HCT116 (cell line): ENCODE data around the gene MPIG6B. TPM values are rescaled to one million over a fixed set of nuclear protein-coding genes. Genes with fewer than 3 reads are reported as not detected.
A peak's percentile ranks its signal among the peaks of the same experiment; 100 is the strongest.

ENCODE experiments used
- ATAC-seq: fragments of 200-7000 bp; cut with Tn5 transposase; 2 replicates; pipeline ENCODE4 v1.9.1; 2020; ENCODE audit warnings: mild to moderate bottlenecking, moderate library complexity
- BruUV-seq: library from RNA; stranded (reverse); fragments of 400-500 nt; replicated peaks from 2 replicates; lab custom pipeline; 2021; lab: Mats Ljungman, UMichigan
- CTCF ChIA-PET: fragments of 300-600 bp; sonication (Branson Sonifier 250); formaldehyde crosslinking; loops from one replicate; lab custom pipeline; 2021; ENCODE audit warnings: antibody characterized with exemption; lab: Charles Lee
- POLR2A ChIA-PET: fragments of 300-600, 350-600 bp; sonication (Branson Sonifier 250); formaldehyde crosslinking; loops from one replicate; lab custom pipeline; 2021; ENCODE audit warnings: antibody characterized with exemption; lab: Charles Lee
- RAD21 ChIA-PET, 2 experiments: fragments of 300-600 bp; sonication (Branson Sonifier 250); formaldehyde crosslinking; loops; one replicate each; lab custom pipeline; 2023; ENCODE audit warnings: low total read pairs in 2 of 2; ENCODE audit not compliant: uncharacterized antibody in 2 of 2, unreplicated experiment in 2 of 2, low non-redundant PET in 1 of 2; lab: Charles Lee
- DNase-seq: peaks from one replicate; pipeline ENCODE4 v3.0.0-alpha.2; 2010; ENCODE audit warnings: low read depth, low spot score
- H2AFZ ChIP-seq: fragments of 200-600 bp; shearing (Covaris generic), sonication (generic); 2 replicates; pipeline ENCODE4 v1.6.1; 2017; ENCODE audit warnings: low read depth, mixed run types, mixed read lengths, antibody characterized with exemption, low read length; ENCODE audit not compliant: poor library complexity, severe bottlenecking
- H3K27ac ChIP-seq: 2 replicates; pipeline ENCODE4 v1.5.1; 2012; ENCODE audit warnings: low read depth, low read length
- H3K27me3 ChIP-seq: fragments of 200-600 bp; sonication (generic); 2 replicates; pipeline ENCODE4 v1.6.1; 2016; ENCODE audit warnings: mixed run types, low read length, mixed read lengths; ENCODE audit not compliant: insufficient read depth
- H3K36me3 ChIP-seq, 2 experiments: fragments of 200-500 bp in 1 of 2; fragments of 200-600 bp in 1 of 2; sonication (Bioruptor generic) in 1 of 2; sonication (generic) in 1 of 2; 2 replicates each; pipeline versions ENCODE4 v1.5.1 to v1.6.1; 2014 to 2016; ENCODE audit warnings: low read length in 2 of 2, inconsistent platforms in 1 of 2, mixed read lengths in 1 of 2, mixed run types in 1 of 2; ENCODE audit not compliant: insufficient read depth in 2 of 2, control insufficient read depth in 1 of 2
- H3K4me1 ChIP-seq, 2 experiments: fragments of 200-600 bp in 1 of 2; sonication (generic) in 1 of 2; 2 replicates each; pipeline versions ENCODE4 v1.5.1 to v1.6.1; 2012 to 2017; ENCODE audit warnings: low read length in 2 of 2, inconsistent platforms in 1 of 2, mild to moderate bottlenecking in 1 of 2, mixed read lengths in 1 of 2, mixed run types in 1 of 2, moderate library complexity in 1 of 2; ENCODE audit not compliant: insufficient read depth in 2 of 2, control insufficient read depth in 1 of 2
- H3K4me2 ChIP-seq: fragments of 200-600 bp; sonication (generic); 2 replicates; pipeline ENCODE4 v1.6.1; 2017; ENCODE audit warnings: mixed run types, low read length, mixed read lengths
- H3K4me3 ChIP-seq, 2 experiments: fragments of 200-600 bp in 1 of 2; sonication (generic) in 1 of 2; replicated peaks in 1 of 2; 2 replicates each; pipeline ENCODE4 v1.5.1; 2011 to 2016; ENCODE audit warnings: low read length in 2 of 2, control low read depth in 1 of 2, low read depth in 1 of 2, mild to moderate bottlenecking in 1 of 2, mixed read lengths in 1 of 2, mixed run types in 1 of 2
- H3K79me2 ChIP-seq: fragments of 200-600 bp; sonication (generic); 2 replicates; pipeline ENCODE4 v1.6.1; 2017; ENCODE audit warnings: mild to moderate bottlenecking, mixed run types, low read length, moderate library complexity, mixed read lengths; ENCODE audit not compliant: insufficient read depth
- H3K9ac ChIP-seq: fragments of 200-600 bp; sonication (generic); 2 replicates; pipeline ENCODE4 v1.6.1; 2016; ENCODE audit warnings: low read length, mixed read lengths
- H3K9me2 ChIP-seq: fragments of 200-600 bp; sonication (generic), shearing (Covaris generic); 2 replicates; pipeline ENCODE4 v1.6.1; 2017; ENCODE audit warnings: mixed run types, mild to moderate bottlenecking, moderate library complexity; ENCODE audit not compliant: insufficient read depth
- H3K9me3 ChIP-seq, 2 experiments: fragments of 200-500 bp in 1 of 2; fragments of 200-600 bp in 1 of 2; sonication (Bioruptor generic) in 1 of 2; sonication (generic) in 1 of 2; 2 replicates each; pipeline ENCODE4 v1.6.1; 2014 to 2017; ENCODE audit warnings: low read length in 2 of 2, mixed read lengths in 2 of 2, inconsistent platforms in 1 of 2, low read depth in 1 of 2, mild to moderate bottlenecking in 1 of 2, mixed run types in 1 of 2, moderate library complexity in 1 of 2; ENCODE audit not compliant: control insufficient read depth in 1 of 2, insufficient read depth in 1 of 2
- H4K20me1 ChIP-seq: fragments of 200-600 bp; sonication (generic), shearing (Covaris generic); 2 replicates; pipeline ENCODE4 v1.6.1; 2017; ENCODE audit warnings: mixed run types, mild to moderate bottlenecking, moderate library complexity; ENCODE audit not compliant: insufficient read depth
- CBX3 ChIP-seq: IDR thresholded peaks from 2 replicates; pipeline ENCODE4 v1.6.1; 2012; ENCODE audit warnings: low read depth
- ELF1 ChIP-seq: IDR thresholded peaks from 2 replicates; pipeline ENCODE4 v1.6.1; 2012; ENCODE audit warnings: low read depth, borderline replicate concordance
- EZH2 ChIP-seq: fragments of 200-600 bp; sonication (generic); IDR thresholded peaks from 2 replicates; pipeline ENCODE4 v1.6.1; 2017; ENCODE audit warnings: antibody characterized with exemption, mixed run types
- JUND ChIP-seq: IDR thresholded peaks from 2 replicates; pipeline ENCODE4 v1.6.1; 2012
- ZFX ChIP-seq: fragments of 450-650 bp; IDR thresholded peaks from 2 replicates; pipeline ENCODE4 v1.6.1; 2017
- intact Hi-C: fragments of 100-400 bp; cut with micrococcal nuclease; formaldehyde crosslinking; loops from 2 replicates; pipeline ENCODE4 v1.10.0; 2022
- total RNA-seq: library from RNA; stranded (reverse); gene quantifications from one replicate; pipeline ENCODE4 v1.2.1, GENCODE V29; 2021; ENCODE audit not compliant: unreplicated experiment
- TF ChIP-seq, protein P1 (sequence below): IDR thresholded peaks from 2 replicates; pipeline ENCODE4 v1.6.1; 2012
- TF ChIP-seq, protein P2 (sequence below): IDR thresholded peaks from 2 replicates; pipeline ENCODE4 v1.6.1; 2011; ENCODE audit warnings: mild to moderate bottlenecking, low read length, moderate library complexity; ENCODE audit not compliant: insufficient replicate concordance; ENCODE audit errors: extremely low read depth

MPIG6B gene
- total RNA-seq, 1 experiment from 2014 or later, result 0.42 TPM

DNA sequence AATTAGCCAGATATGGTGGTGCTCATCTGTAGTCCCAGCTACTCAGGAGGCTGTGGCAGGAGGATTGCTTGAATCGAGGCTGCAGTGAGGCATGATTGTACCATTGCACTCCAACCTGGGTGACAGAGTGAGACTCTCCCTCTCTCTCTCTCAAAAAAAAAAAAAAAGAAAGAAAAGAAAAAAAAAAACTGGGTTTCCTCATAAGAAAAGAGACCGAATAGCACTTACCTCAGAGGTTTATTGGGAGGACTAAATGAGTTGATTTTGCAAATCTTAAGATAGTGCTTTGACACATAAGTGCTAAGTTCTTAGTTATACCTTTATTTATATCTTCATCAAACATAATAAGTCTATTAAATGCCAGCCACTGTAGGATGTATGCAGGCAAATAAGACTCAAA, 47.7 kb downstream of the MPIG6B start:
- POLR2A ChIA-PET, result interaction anchor here (2.1 kb wide), 1 partner anchor 57 kb away, joined by 18 read pairs; the partner anchor contains the start of gene HSPA1B
- no peak overlapping the region for H2AFZ ChIP-seq
- H3K4me3 ChIP-seq, result no peak overlapping the region
- no peaks in the 10 kb centered on the region for H3K9me2 ChIP-seq
- no peaks in the 10 kb centered on the region for H3K36me3 ChIP-seq
- ATAC-seq (no peak), DNase-seq (no peak)
- no peaks in the 10 kb centered on the region for H3K79me2 ChIP-seq
- no TSS peak for BruUV-seq
- peaks cover 26 to 48% of the 10 kb centered on the region in 2 experiments for H3K4me1 ChIP-seq
- RAD21 ChIA-PET, result interaction anchor here in 1 of 2 experiments (0.7 to 1.4 kb wide), 3 partner anchors 29 to 89 kb away, joined by 3 to 7 read pairs (median 3); no protein-coding TSS in a partner anchor
- no peaks in the 10 kb centered on the region for H4K20me1 ChIP-seq
- no peaks in the 10 kb centered on the region for H3K9me3 ChIP-seq
- CTCF ChIA-PET, result interaction anchor here (1.7 to 2.2 kb wide), 3 partner anchors 41 to 67 kb away, joined by 7 to 13 read pairs (median 10); partner anchors contain the start of genes ABHD16A, DDAH2 and HSPA1B
- no peak overlapping the region for H3K27ac ChIP-seq
- intact Hi-C loops, result loop anchor here (5.0 kb wide), 1 partner anchor 1026 kb away; no protein-coding TSS in a partner anchor
- peak overlapping the region; percentile 14; the same call in 1 of the 2 replicates for H3K4me2 ChIP-seq
- H3K9ac ChIP-seq, result no peak overlapping the region
- H3K27me3 ChIP-seq, result no peaks in the 10 kb centered on the region
- TF ChIP-seq ELF1 (no peak), JUND (no peak), CBX3 (no peak), ZFX (no peak), EZH2 (no peak)
- TF ChIP-seq, protein P1, sequence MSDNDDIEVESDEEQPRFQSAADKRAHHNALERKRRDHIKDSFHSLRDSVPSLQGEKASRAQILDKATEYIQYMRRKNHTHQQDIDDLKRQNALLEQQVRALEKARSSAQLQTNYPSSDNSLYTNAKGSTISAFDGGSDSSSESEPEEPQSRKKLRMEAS, result no peak
- TF ChIP-seq, protein P2, sequence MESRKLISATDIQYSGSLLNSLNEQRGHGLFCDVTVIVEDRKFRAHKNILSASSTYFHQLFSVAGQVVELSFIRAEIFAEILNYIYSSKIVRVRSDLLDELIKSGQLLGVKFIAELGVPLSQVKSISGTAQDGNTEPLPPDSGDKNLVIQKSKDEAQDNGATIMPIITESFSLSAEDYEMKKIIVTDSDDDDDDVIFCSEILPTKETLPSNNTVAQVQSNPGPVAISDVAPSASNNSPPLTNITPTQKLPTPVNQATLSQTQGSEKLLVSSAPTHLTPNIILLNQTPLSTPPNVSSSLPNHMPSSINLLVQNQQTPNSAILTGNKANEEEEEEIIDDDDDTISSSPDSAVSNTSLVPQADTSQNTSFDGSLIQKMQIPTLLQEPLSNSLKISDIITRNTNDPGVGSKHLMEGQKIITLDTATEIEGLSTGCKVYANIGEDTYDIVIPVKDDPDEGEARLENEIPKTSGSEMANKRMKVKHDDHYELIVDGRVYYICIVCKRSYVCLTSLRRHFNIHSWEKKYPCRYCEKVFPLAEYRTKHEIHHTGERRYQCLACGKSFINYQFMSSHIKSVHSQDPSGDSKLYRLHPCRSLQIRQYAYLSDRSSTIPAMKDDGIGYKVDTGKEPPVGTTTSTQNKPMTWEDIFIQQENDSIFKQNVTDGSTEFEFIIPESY, result no peak
- TF ChIP-seq, all 23 proteins: peak for 0
